GM12878 (cell line): ENCODE data around the gene NT5DC4. TPM values are rescaled to one million over a fixed set of nuclear protein-coding genes. Genes with fewer than 3 reads are reported as not detected.

Source experiments
- ATAC-seq: fragments of 200-7000 bp; cut with Tn5 transposase; 3 replicates; pipeline ENCODE4 v1.9.1; 2020; ENCODE audit warnings: mild to moderate bottlenecking, moderate library complexity
- BruUV-seq: library from RNA; stranded (reverse); fragments of 400-500 nt; replicated peaks from 2 replicates; lab custom pipeline; 2021; lab: Mats Ljungman, UMichigan
- CTCF ChIA-PET: fragments of 300-600 bp; sonication (Branson Sonifier 250); formaldehyde crosslinking; extraction: SDS; loops from one replicate; lab custom pipeline; 2021; ENCODE audit warnings: inconsistent platforms; lab: Yijun Ruan, JAX
- POLR2A ChIA-PET: fragments of 350-600 bp; formaldehyde crosslinking; extraction: SDS; loops from one replicate; lab custom pipeline; 2021; ENCODE audit warnings: inconsistent platforms; lab: Charles Lee
- RAD21 ChIA-PET: fragments of 300-600 bp; sonication (Branson Sonifier 250); formaldehyde crosslinking; loops from one replicate; lab custom pipeline; 2023; ENCODE audit warnings: antibody characterized with exemption; ENCODE audit not compliant: unreplicated experiment; lab: Charles Lee
- SMC1A ChIA-PET: fragments of 300-600 bp; sonication (Branson Sonifier 250); formaldehyde crosslinking; loops from one replicate; lab custom pipeline; 2023; ENCODE audit not compliant: unreplicated experiment, uncharacterized antibody; lab: Charles Lee
- DNase-seq: peaks from one replicate; pipeline ENCODE4 v3.0.0-alpha.2; 2011; ENCODE audit warnings: low read depth, low spot score
- FAIRE-seq: peaks from 3 replicates; lab custom pipeline; 2011; peaks lifted over from hg19 to GRCh38; lab: Jason Lieb, UNC
- H2AFZ ChIP-seq: 2 replicates; pipeline ENCODE4 v1.6.0; 2011; ENCODE audit warnings: low read depth, low read length, control low read depth; ENCODE audit not compliant: control insufficient read depth
- H3K27ac ChIP-seq: 2 replicates; pipeline ENCODE4 v1.5.1; 2011; ENCODE audit warnings: control low read depth; ENCODE audit not compliant: control insufficient read depth, insufficient read depth
- H3K27me3 ChIP-seq, 2 experiments: replicated peaks in 1 of 2; 2 replicates each; pipeline versions ENCODE4 v1.6.0 to v1.6.1; 2011; ENCODE audit warnings: low read length in 1 of 2; ENCODE audit not compliant: control insufficient read depth in 2 of 2, insufficient read depth in 2 of 2
- H3K36me3 ChIP-seq, 2 experiments: 2 replicates each; pipeline ENCODE4 v1.5.1; 2011; ENCODE audit warnings: low read length in 1 of 2; ENCODE audit not compliant: control insufficient read depth in 2 of 2, insufficient read depth in 2 of 2
- H3K4me1 ChIP-seq: 2 replicates; pipeline ENCODE4 v1.6.1; 2011; ENCODE audit warnings: mild to moderate bottlenecking, low read length, moderate library complexity, mixed read lengths; ENCODE audit not compliant: control insufficient read depth, insufficient read depth
- H3K4me2 ChIP-seq: 2 replicates; pipeline ENCODE4 v1.6.0; 2011; ENCODE audit warnings: control low read depth; ENCODE audit not compliant: control insufficient read depth, insufficient read depth
- H3K4me3 ChIP-seq: fragments of 200-600 bp; sonication (generic); 2 replicates; pipeline ENCODE4 v1.5.1; 2016
- H3K79me2 ChIP-seq: 2 replicates; pipeline ENCODE4 v1.6.0; 2011; ENCODE audit warnings: low read length; ENCODE audit not compliant: control insufficient read depth, insufficient read depth
- H3K9ac ChIP-seq: 2 replicates; pipeline ENCODE4 v1.8.0; 2011; ENCODE audit warnings: low read length, control low read depth, mixed read lengths; ENCODE audit not compliant: control insufficient read depth, insufficient read depth
- H3K9me3 ChIP-seq: replicated peaks from 3 replicates; pipeline ENCODE4 v1.5.1; 2011; ENCODE audit warnings: mild to moderate bottlenecking, low read length; ENCODE audit not compliant: control insufficient read depth, insufficient read depth
- H4K20me1 ChIP-seq: 2 replicates; pipeline ENCODE4 v1.6.0; 2011; ENCODE audit not compliant: control insufficient read depth, insufficient read depth
- CREB1 ChIP-seq: IDR thresholded peaks from 2 replicates; pipeline ENCODE4 v1.6.1; 2012; ENCODE audit warnings: low read depth, mild to moderate bottlenecking, inconsistent platforms
- GATAD2B ChIP-seq: fragments of 450-650 bp; conservative IDR thresholded peaks from 2 replicates; pipeline ENCODE4 v1.6.1; 2017; ENCODE audit warnings: low read depth, mild to moderate bottlenecking, moderate library complexity
- HSF1 ChIP-seq: fragments of 150-350 bp; IDR thresholded peaks from 2 replicates; pipeline ENCODE4 v1.6.1; 2014; ENCODE audit warnings: mild to moderate bottlenecking, low read depth, low read length
- IKZF2 ChIP-seq, 2 experiments: fragments of 450-650 bp; IDR thresholded peaks; 2 replicates each; pipeline ENCODE4 v1.6.1; 2017; ENCODE audit warnings: mild to moderate bottlenecking in 2 of 2, moderate library complexity in 2 of 2
- IRF3 ChIP-seq: fragments of 450-650 bp; IDR thresholded peaks from 2 replicates; pipeline ENCODE4 v1.6.1; 2014; ENCODE audit warnings: mild to moderate bottlenecking
- JUND ChIP-seq: IDR thresholded peaks from 2 replicates; pipeline ENCODE4 v1.6.1; 2012; ENCODE audit warnings: low read depth, mild to moderate bottlenecking, low read length, improper control_type of control experiment, moderate library complexity
- MEF2B ChIP-seq: fragments of 450-650 bp; IDR thresholded peaks from 2 replicates; pipeline ENCODE4 v1.6.1; 2018; ENCODE audit warnings: mild to moderate bottlenecking, moderate library complexity; ENCODE audit not compliant: partially characterized antibody, poor library complexity, severe bottlenecking
- MXI1 ChIP-seq: fragments of 150-350 bp; IDR thresholded peaks from 2 replicates; pipeline ENCODE4 v1.6.1; 2011; ENCODE audit warnings: low read depth, mild to moderate bottlenecking, inconsistent platforms, low read length, improper control_type of control experiment
- MYB ChIP-seq: fragments of 150-350 bp; IDR thresholded peaks from 2 replicates; pipeline ENCODE4 v1.6.1; 2014; ENCODE audit warnings: mild to moderate bottlenecking, low read depth, low read length, borderline replicate concordance
- NBN ChIP-seq: fragments of 450-650 bp; IDR thresholded peaks from 2 replicates; pipeline ENCODE4 v1.6.1; 2016
- NFIC ChIP-seq: IDR thresholded peaks from 2 replicates; pipeline ENCODE4 v1.6.1; 2012; ENCODE audit warnings: low read depth, mild to moderate bottlenecking, inconsistent platforms, low read length, moderate library complexity
- NR2F1 ChIP-seq: fragments of 450-650 bp; conservative IDR thresholded peaks from 2 replicates; pipeline ENCODE4 v1.6.1; 2017; ENCODE audit warnings: mild to moderate bottlenecking
- PBX3 ChIP-seq: IDR thresholded peaks from 2 replicates; pipeline ENCODE4 v1.6.1; 2011; ENCODE audit warnings: mild to moderate bottlenecking, low read depth, low read length, moderate library complexity; ENCODE audit not compliant: insufficient replicate concordance
- RELB ChIP-seq: fragments of 450-650 bp; IDR thresholded peaks from 2 replicates; pipeline ENCODE4 v1.6.1; 2017; ENCODE audit warnings: low read depth, mild to moderate bottlenecking, moderate library complexity
- RFX5 ChIP-seq: IDR thresholded peaks from 2 replicates; pipeline ENCODE4 v1.6.1; 2011; ENCODE audit warnings: low read depth, low read length, improper control_type of control experiment
- SIN3A ChIP-seq: IDR thresholded peaks from 2 replicates; pipeline ENCODE4 v1.6.1; 2012; ENCODE audit warnings: low read depth, low read length, improper control_type of control experiment
- ZBTB4 ChIP-seq: fragments of 450-650 bp; formaldehyde crosslinking; IDR thresholded peaks from 2 replicates; pipeline ENCODE4 v1.4.0; 2022; ENCODE audit warnings: mild to moderate bottlenecking, moderate library complexity
- WGBS: methylation state at CpG from one replicate; pipeline ENCODE4 v1.1.6; 2016; ENCODE audit warnings: low lambda C conversion rate; ENCODE audit not compliant: insufficient replicate concordance, insufficient coverage; ENCODE audit errors: missing lambda C conversion rate; 5-methylcytosine and 5-hydroxymethylcytosine counted together
- in situ Hi-C: fragments of 300-500 bp; cut with MboI; formaldehyde crosslinking; loops from 9 replicates; pipeline ENCODE4 v1.14.3; 2018; ENCODE audit warnings: mixed read lengths
- intact Hi-C: fragments of 100-400 bp; cut with micrococcal nuclease; formaldehyde crosslinking; loops from one replicate; pipeline ENCODE4 v1.14.2; 2022; ENCODE audit not compliant: unreplicated experiment
- polyA plus RNA-seq, 11 experiments: library from polyadenylated mRNA; depleted of rRNA in 4 of 11; unstranded in 6 of 11; stranded (reverse) in 5 of 11; fragments of >200 nt; fragmentation: Nextera tagmentation in 4 of 11; fragmentation: Illumina TruSeq in 1 of 11; extraction: Ambion mirVana in 4 of 11; extraction: Trizol in 1 of 11; gene quantifications; 1 replicate in 1 of 11; 2 replicates in 10 of 11; pipeline versions ENCODE4 v1.2.1 to v1.2.3, GENCODE V29; 2011 to 2016; ENCODE audit warnings: inconsistent platforms in 2 of 11, missing spikeins in 2 of 11, low read depth in 1 of 11
- total RNA-seq, 4 experiments: library from RNA; depleted of rRNA in 3 of 4; stranded (reverse); fragments of >200 nt in 3 of 4; fragmentation: Illumina TruSeq in 1 of 4; extraction: Trizol in 1 of 4; gene quantifications; 2 replicates each; pipeline versions ENCODE4 v1.2.1 to v1.2.3, GENCODE V29; 2013 to 2021

NT5DC4 gene
- total and polyA plus RNA-seq, 10 of the 15 experiments (the other 5 are each of a cell fraction or from before 2014, with no cell fraction given): 0.04 to 2.6 (median 0.32) TPM; not detected in 2

GRCh38 chr2:112779598-112779997, 58.8 kb downstream of the NT5DC4 start:
- no peak overlapping the region for H2AFZ ChIP-seq
- ChIA-PET CTCF (interaction anchor here (1.4 to 2.7 kb wide), 2 partner anchors 31 to 162 kb away, joined by 3 to 11 read pairs; no protein-coding TSS in a partner anchor), RAD21 (no interaction called here), POLR2A (interaction anchor here (1.2 kb wide), 1 partner anchor 17 kb away, joined by 4 read pairs; no protein-coding TSS in a partner anchor), SMC1A (interaction anchor here (1.8 kb wide), 1 partner anchor 57 kb away, joined by 5 read pairs; the partner anchor contains the start of gene IL1B)
- no peak overlapping the region for H3K27ac ChIP-seq
- no TSS peak for BruUV-seq
- H3K4me2 ChIP-seq: no peak overlapping the region
- ATAC-seq (no peak), DNase-seq (no peak), FAIRE-seq (no peak)
- H3K79me2 ChIP-seq: no peaks in the 10 kb centered on the region
- H3K36me3 ChIP-seq: no peaks in the 10 kb centered on the region
- no peaks in the 10 kb centered on the region for H3K27me3 ChIP-seq
- H3K9me3 ChIP-seq: no peaks in the 10 kb centered on the region
- peaks cover 23% of the 10 kb centered on the region for H3K4me1 ChIP-seq
- H3K4me3 ChIP-seq: no peak overlapping the region
- no peaks in the 10 kb centered on the region for H4K20me1 ChIP-seq
- 100% methylated on average over 1 of the region's 1 CpG for WGBS
- intact Hi-C loops (no loop called here), in situ Hi-C loops (no loop called here)
- no peak overlapping the region for H3K9ac ChIP-seq
- TF ChIP-seq MYB (no peak), NBN (no peak), MXI1 (no peak), ZBTB4 (CRISPR knock-in tag) (no peak), PBX3 (no peak), GATAD2B (no peak), RELB (no peak), CREB1 (no peak), HSF1 (no peak), RFX5 (no peak), IRF3 (no peak), NR2F1 (no peak), MEF2B (no peak), SIN3A (no peak), JUND (no peak), NFIC (no peak), IKZF2 (IDR thresholded peaks at IDR 0.05) (no peak)
